Forelimb muscle (tissue), 1 donor: Measurements from ENCODE around the gene TSPYL4. TPM values are rescaled to one million over a fixed set of nuclear protein-coding genes. Genes with fewer than 3 reads are reported as not detected.

ENCODE experiments used
- DNase-seq: peaks from one replicate; pipeline ENCODE4 v3.0.0-alpha.2; 2013; ENCODE audit warnings: low read depth
- polyA plus RNA-seq: library from polyadenylated mRNA; unstranded; fragments of 120-200 nt; gene quantifications from one replicate; pipeline ENCODE4 v1.2.1, GENCODE V29; 2013; ENCODE audit not compliant: insufficient read length

TSPYL4 gene
- polyA plus RNA-seq, 1 donor = 15.1 TPM

DNA sequence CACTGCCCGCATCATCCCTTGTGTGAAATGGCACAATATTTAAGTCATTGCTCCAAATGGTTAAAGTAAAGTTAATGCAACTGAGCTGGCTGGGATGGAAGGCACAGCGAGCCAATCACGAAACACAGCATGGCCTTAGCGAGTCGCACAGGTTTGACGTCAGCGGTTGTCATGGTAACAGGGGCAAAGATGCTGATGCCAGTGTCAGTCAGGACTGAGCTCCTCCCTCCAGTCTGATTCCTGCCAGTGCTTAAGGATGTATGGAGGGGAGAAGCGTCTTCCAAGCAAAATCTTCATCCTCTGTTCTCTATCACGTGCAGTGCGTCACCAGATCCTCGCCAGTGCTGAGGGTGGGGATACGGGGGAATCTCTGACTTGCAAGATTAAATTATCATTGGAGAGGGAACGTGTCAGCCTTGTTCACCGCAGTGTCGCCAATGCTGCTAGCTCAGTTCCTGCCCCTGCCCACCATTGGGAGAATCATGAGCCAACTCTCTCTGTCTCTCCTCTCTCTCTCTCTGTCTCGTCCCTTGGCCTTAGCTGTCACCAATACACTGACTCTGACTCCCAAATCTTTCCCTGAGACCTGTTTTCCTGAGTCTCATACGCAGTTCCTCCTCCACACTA, 24.5 kb downstream of the TSPYL4 start:
- peak; percentile 76 for DNase-seq

DNA sequence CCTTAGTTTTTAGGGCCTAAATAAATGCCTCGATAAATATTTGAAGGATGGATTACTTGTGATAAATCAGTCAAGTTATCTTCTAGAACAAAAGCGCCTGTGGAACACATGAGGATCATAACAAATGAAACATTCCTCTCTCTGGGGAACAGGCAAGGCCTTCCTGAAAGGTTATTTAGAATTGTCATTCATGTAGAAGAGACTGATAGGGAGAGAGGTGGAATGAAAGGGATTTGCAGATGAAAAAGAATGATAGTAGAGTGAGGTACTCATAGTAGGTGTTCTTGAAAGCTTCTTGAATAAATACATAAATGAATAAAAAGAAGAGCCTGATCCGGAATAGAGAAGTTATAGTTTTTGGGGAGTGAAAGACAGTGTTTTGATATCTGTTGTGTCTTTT, 30.5 kb downstream of the TSPYL4 start:
- DNase-seq = no peak

DNA sequence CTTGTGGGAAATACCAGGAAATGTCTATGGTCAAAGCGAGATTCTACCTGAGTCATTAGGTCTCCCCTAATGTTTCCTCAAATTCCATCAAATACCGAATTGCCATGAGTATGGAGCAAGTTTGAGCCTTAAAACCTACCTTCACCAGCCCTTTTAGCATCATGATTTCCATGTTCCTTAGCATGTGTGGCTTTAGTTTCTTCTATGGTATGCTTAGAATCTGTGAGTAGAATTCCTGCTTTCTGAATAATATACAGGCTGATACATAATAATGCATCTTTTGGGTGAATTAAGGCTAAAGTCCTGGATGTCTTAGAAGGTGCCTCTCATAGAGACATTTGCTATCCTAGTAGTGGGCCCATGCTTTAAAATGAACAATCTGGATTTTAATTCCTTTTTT, 32.0 kb downstream of the TSPYL4 start:
- DNase-seq = no peak

GRCh38 chr6:116221067-116221466, 32.8 kb downstream of the TSPYL4 start:
- no peak for DNase-seq

GRCh38 chr6:116218866-116219265, 35.0 kb downstream of the TSPYL4 start:
- no peak for DNase-seq

DNA sequence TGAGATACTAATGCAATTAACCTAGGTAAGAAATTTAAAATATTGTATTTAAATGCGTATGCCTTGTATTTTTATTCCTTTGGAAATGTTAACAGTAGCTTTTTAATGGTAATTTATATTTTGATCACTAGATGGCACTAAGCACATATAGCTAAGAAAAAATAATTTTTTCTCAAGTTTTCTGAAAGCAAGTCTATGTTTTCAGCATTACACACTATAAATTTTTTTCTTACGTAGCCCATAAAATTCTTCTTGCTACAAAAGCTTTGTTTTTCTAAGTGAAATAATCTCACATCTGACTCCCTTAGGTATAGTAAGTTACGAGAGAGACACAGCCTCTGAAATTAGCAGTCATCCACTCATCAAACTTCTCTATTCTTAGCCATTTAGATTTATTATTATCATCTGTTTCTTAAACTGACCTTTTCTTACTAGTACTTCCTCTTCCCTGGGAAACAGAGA, 35.7 kb downstream of the TSPYL4 start:
- no peak for DNase-seq

GRCh38 chr6:116217069-116217468, 36.8 kb downstream of the TSPYL4 start:
- DNase-seq = no peak

DNA sequence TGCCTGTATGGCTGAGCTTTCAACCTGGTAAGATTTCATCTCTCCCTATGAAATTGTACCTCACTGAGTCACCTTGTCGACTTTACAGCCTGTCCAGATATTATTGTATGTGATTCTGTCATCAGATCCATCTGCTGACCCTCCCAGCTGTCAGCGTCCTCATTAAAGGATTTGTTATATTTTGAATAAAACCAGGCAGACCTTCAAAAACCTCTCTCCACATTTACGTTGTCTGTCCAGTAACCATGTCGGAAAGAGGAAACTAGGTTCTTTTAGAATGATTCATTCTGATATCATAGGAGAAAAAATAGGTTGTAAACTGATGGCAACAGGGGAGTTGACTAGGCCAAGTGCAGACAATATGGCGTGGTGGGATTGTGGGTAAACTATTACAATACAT, 38.5 kb downstream of the TSPYL4 start:
- no peak for DNase-seq

DNA sequence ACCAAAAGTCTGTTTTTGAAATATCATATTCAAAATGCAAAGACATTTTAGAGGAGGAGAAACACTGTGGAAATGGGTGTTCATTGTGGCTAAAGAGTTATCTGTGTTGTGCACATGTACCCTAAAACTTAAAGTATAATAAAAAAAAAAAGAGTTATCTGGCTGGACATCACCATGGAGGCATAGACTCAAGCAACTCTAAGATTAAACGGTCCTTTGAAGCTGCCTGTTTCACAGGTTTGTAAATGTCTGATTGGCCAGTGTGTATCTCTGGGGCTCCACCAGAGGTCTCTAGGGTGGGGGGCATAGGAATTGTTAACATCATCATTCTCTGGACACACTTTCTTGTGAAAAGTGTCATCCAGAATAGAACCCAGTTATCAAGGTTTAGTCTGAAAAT, 39.2 kb downstream of the TSPYL4 start:
- DNase-seq = no peak

DNA sequence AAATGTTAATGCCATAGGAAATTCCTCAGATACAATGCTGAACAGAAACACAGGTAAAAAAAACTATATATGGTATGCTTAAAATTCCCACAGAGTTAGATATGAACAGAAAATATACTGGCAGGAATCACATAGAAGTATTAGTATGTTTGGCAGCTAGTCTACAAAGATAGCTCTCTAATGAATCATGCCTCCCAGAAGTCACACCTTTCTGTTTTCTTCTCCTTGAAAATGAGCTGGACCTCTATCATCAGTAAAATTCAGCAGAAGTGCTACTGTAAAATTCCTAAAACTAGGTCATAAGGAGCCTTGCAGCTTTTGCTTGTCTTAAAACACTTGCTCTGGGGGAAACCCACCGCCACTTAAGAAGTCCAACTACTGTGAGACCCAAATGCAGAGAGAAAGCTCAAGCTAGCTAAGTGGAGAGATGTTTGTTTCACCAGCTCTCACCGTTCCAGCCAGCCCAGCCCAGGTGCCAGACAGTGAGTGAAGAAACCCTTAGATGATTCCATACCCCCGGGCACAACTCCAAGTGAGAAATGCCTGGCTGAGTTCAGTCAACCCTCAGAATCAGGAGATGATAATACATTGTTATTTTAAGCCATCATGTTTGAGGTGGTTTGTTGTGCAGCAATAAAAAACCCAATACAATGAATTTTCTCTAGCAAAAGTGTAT, 43.0 kb downstream of the TSPYL4 start:
- no peak for DNase-seq

- no peak for DNase-seq
Observed at GRCh38 chr6:116210316-116210715, 43.6 kb downstream of the TSPYL4 start.

- DNase-seq = no peak
Observed at GRCh38 chr6:116208056-116208785, 45.7 kb downstream of the TSPYL4 start.

- no peak for DNase-seq
Observed at GRCh38 chr6:116206231-116206903, 47.5 kb downstream of the TSPYL4 start.

- no peak for DNase-seq
Observed at GRCh38 chr6:116205281-116205680, 48.6 kb downstream of the TSPYL4 start.

DNA sequence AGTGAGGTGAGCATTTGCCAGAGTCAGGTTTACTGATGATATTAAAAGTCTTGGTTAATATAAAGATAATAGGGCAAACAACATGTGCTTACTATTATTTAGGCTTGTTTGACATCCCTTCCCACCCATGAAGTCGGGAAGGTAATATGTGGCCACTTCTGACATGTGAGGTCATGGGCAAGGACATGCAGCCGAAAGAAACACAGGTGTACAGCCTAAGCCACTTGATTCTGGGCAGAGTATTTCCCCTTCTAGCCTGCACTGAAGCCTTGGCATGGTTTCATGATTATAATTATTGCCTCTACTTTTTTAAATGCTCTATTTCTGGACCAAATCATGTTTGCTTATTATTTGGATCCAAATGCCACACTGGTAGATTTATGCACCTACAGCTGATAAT, 52.3 kb downstream of the TSPYL4 start:
- no peak for DNase-seq

GRCh38 chr6:116200619-116201249, 53.1 kb downstream of the TSPYL4 start:
- no peak for DNase-seq

Other genes with a start within 250 kb of the TSPYL4 start
- gene FRK, start 193.2 kb downstream of the TSPYL4 start, polyA plus RNA-seq = 0.30 TPM
- gene NT5DC1, start 153.2 kb downstream of the TSPYL4 start, polyA plus RNA-seq = 17.5 TPM
- 0.35 TPM for gene COL10A1, start 127.9 kb downstream of the TSPYL4 start, polyA plus RNA-seq
- 51.5 TPM for gene TSPYL1, start 25.9 kb upstream of the TSPYL4 start, polyA plus RNA-seq
- gene DSE, start 116.9 kb upstream of the TSPYL4 start, polyA plus RNA-seq = 31.4 TPM
- 1.5 TPM for gene CALHM6, start 207.3 kb upstream of the TSPYL4 start, polyA plus RNA-seq